ENCODE results near the gene NBPF6.
"Not testable (repeated sequence)": the region's sequence is repeated elsewhere in the genome, so short reads cannot be mapped to it uniquely, and the experiment has no call there.

Gene NBPF6, protein sequence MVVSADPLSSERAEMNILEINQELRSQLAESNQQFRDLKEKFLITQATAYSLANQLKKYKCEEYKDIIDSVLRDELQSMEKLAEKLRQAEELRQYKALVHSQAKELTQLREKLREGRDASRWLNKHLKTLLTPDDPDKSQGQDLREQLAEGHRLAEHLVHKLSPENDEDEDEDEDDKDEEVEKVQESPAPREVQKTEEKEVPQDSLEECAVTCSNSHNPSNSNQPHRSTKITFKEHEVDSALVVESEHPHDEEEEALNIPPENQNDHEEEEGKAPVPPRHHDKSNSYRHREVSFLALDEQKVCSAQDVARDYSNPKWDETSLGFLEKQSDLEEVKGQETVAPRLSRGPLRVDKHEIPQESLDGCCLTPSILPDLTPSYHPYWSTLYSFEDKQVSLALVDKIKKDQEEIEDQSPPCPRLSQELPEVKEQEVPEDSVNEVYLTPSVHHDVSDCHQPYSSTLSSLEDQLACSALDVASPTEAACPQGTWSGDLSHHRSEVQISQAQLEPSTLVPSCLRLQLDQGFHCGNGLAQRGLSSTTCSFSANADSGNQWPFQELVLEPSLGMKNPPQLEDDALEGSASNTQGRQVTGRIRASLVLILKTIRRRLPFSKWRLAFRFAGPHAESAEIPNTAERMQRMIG

GRCh38 chr1:108450043-108450442, at the start of gene NBPF6:
Gene NBPF6, plus strand, starts transcription at chr1:108450343. Its CDS starts 259 bp downstream, at chr1:108450602.
- not testable (repeated sequence) for H3K4me3 ChIP-seq (ENCODE audit: low read depth, low read length); DNase-seq (ENCODE audit: low read depth)

GRCh38 chr1:108411098-108411833, 38.9 kb upstream of the NBPF6 start:
- not testable (repeated sequence) for H3K4me3 ChIP-seq (ENCODE audit: low read depth, low read length)

DNA sequence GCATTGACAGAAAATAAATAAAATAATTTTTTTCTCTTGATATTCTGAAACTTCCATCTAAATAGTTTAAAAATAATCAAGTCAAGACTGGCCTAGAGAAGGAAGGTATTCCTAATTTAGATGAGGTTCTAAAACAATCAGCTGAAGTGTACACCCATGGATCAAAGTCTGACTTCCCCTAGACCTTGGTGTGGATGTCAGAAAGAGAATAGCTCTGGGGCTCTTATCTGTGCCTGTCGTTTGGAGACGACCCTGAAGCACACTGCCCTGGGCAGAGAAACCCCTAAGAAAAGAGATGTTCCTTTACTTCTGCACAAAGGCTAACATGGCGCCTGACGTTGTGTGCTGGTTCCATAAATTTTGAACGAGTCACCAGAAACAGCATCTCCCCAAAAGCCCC, 30.0 kb upstream of the NBPF6 start:
- DNase-seq (ENCODE audit: low read depth); H3K4me3 ChIP-seq (ENCODE audit: low read depth, low read length): not testable (repeated sequence)

More at GRCh38 chr1:108411098-108411833, 38.9 kb upstream of the NBPF6 start:
- not testable (repeated sequence) for DNase-seq (ENCODE audit: low read depth)

- not testable (repeated sequence) for DNase-seq (ENCODE audit: low read depth); H3K4me3 ChIP-seq (ENCODE audit: low read depth, low read length)
Measured at GRCh38 chr1:108421061-108421916, 28.9 kb upstream of the NBPF6 start.

DNA sequence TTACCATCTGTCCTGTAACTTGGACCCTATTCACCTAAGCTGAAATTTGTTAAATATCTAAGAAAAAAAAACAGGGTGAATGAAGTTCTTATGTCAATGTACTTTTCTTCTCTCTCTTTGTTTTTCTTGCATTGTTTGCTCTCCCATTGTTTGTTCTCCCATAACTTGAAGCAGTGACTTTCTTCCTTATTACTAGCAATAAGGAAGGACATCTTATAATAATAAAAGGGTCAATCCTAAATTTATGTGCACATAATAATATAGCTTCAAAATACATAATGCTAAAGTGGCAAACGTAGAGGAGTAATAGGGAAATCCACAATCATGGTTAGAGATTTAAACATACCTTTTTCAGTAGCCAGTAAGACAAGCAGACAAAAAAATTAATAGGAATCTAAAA, 23.3 kb upstream of the NBPF6 start:
- not testable (repeated sequence) for DNase-seq (ENCODE audit: low read depth); H3K4me3 ChIP-seq (ENCODE audit: low read depth, low read length)

DNA sequence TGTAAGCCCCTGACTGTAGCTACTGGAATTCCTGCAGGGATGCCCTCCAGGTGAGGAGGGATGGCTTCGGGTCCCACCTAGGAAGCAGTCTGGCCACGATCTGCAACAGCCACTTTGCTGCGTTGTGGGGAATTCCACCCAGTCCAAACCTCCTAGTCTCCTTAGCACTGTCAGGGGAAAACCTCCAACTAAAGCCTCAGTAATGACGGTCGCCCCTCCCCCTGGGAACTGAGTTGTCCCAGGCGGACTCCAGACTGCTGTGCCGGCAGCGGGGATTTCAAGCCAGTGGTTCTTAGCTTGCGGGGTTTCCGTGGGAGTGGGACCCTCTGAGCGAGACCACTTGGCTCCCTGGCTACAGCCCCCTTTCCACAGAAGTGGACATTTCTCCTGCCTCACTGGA, 18.1 kb upstream of the NBPF6 start:
- not testable (repeated sequence) for H3K4me3 ChIP-seq (ENCODE audit: low read depth, low read length); DNase-seq (ENCODE audit: low read depth)

GRCh38 chr1:108433404-108433803, 16.7 kb upstream of the NBPF6 start:
- not testable (repeated sequence) for DNase-seq (ENCODE audit: low read depth)

DNA sequence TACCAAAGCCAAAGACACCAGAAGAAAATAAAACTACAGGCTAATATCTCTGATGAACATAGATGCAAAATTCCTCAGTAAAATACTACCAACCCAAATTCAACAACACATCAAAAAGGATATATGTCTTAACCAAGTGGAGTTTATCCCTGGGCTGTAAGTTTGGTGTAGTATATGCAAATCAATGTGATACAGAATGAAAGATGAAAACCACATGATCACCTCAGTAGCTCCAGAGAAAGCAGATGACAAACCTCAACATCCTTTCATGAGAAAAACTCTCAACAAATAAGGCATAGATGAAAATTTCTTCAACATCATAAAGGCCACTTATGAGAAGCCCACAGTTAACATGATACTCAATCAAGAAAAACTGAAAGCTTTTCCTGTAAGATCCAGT, 11.6 kb upstream of the NBPF6 start:
- not testable (repeated sequence) for H3K4me3 ChIP-seq (ENCODE audit: low read depth, low read length); DNase-seq (ENCODE audit: low read depth)

More at GRCh38 chr1:108433404-108433803, 16.7 kb upstream of the NBPF6 start:
- H3K4me3 ChIP-seq (ENCODE audit: low read depth, low read length), result not testable (repeated sequence)

GRCh38 chr1:108454521-108454920, 4.4 kb downstream of the NBPF6 start:
- not testable (repeated sequence) for H3K4me3 ChIP-seq (ENCODE audit: low read depth, low read length); DNase-seq (ENCODE audit: low read depth)

- H3K4me3 ChIP-seq (ENCODE audit: low read depth, low read length); DNase-seq (ENCODE audit: low read depth): not testable (repeated sequence)
Measured at GRCh38 chr1:108458661-108459060, 8.5 kb downstream of the NBPF6 start.

DNA sequence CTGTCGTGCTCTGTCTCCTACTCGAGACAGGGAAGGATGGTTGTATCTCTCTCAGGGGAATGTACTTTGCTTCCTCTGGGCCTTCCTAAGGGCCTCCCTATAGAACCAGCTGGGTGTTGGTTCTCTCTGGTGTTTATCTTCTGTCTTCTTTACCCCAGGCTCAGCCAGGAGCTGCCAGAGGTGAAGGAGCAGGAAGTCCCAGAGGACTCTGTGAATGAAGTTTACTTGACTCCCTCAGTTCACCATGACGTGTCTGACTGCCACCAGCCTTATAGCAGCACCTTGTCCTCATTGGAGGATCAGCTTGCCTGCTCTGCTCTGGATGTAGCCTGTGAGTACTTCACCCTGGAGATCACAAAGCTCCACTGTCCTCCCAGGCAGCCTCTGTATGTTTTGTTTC, 11.6 kb downstream of the NBPF6 start:
- not testable (repeated sequence) for DNase-seq (ENCODE audit: low read depth); H3K4me3 ChIP-seq (ENCODE audit: low read depth, low read length)

- H3K4me3 ChIP-seq (ENCODE audit: low read depth, low read length); DNase-seq (ENCODE audit: low read depth): not testable (repeated sequence)
Measured at GRCh38 chr1:108463962-108464361, 13.8 kb downstream of the NBPF6 start.

DNA sequence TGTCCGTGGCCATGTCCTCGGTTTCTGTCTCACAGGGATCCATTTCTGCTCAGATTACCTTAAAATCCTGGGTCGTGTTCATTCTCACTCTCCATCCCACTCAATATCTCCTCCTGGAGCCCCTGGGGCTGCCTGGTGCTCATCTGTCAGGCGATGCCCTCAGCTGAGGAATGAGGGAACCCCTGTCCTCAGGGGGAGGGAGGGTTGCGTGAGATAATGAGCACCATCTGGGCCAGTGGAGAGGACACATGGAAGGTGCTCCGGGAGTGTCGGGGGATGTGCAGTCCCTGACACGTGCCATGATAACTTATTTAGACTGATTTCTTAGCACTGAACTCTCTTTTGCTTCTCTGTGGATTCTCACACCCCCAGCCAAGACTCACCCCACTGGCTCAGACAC, 16.0 kb downstream of the NBPF6 start:
- not testable (repeated sequence) for DNase-seq (ENCODE audit: low read depth); H3K4me3 ChIP-seq (ENCODE audit: low read depth, low read length)

DNA sequence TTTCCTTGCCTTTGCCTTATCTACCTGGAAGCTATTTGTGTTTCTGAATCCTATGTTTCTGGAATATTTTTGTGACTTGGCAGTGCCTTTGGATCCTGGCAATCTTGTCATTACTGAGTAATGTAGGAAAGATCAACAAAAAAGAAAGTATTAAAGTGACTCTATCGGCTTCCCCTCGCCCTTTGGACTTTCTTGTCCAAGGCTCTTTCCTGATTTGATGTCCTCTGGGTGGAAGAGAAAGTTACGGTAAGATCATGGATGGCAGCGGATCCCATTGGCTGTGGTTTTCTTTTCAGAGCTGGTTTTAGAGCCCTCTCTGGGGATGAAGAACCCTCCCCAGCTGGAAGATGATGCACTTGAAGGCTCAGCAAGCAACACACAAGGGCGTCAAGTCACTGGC, 17.0 kb downstream of the NBPF6 start:
- DNase-seq (ENCODE audit: low read depth); H3K4me3 ChIP-seq (ENCODE audit: low read depth, low read length): not testable (repeated sequence)

DNA sequence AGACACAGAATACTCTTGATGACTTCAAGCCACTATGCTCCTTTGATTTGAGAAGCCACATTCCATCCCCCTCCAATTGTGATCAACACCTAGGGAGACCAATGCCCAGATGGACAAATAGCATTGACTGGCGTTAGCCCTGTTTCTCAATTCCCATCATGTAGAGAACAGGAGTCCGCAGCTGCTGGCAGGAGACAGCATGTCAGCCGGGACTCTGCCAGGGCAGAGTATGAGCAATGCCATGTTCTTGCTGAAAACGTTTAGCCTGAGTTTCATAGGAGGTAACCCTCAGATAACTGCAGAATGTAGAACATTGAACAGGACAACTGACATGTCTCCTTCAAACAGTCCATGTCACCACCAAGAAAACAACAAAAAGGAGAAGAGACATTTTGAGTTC, 20.6 kb downstream of the NBPF6 start:
- not testable (repeated sequence) for H3K4me3 ChIP-seq (ENCODE audit: low read depth, low read length); DNase-seq (ENCODE audit: low read depth)

DNA sequence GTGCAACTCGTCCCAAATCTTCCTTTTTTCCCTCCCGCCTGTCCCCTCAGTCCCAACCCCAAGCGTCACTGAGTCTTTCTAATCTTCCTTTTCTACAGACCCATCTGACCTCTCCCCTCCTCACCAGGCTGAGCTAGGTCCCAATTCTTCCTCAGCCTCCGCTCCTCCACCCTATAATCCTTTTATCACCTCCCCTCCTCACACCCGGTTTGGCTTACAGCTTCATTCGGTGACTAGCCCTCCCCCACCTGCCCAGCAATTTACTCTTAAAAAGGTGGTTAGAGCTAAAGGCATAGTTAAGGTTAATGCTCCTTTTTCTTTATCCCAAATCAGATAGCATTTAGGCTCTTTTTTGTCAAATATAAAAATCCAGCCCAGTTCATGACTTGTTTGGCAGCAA, 24.4 kb downstream of the NBPF6 start:
- DNase-seq (ENCODE audit: low read depth); H3K4me3 ChIP-seq (ENCODE audit: low read depth, low read length): not testable (repeated sequence)

Data from LNCaP clone FGC (cell line).